ENCODE results near the gene CXCL17.

- TF ChIP-seq CTCF (IDR thresholded peaks at IDR 0.05; ENCODE audit: poor library complexity) (peak; percentile 48), EZH2 (IDR thresholded peaks at IDR 0.05; ENCODE audit: borderline replicate concordance) (no peak), EZH2phosphoT487 (IDR thresholded peaks at IDR 0.05; ENCODE audit: low read depth, severe bottlenecking, unreplicated experiment) (no peak)
These were observed 22.6 kb downstream of the CXCL17 start for GRCh38 chr19:42420055-42420544.
